ENCODE data around the gene CEP170B.
"Not testable (repeated sequence)": the region's sequence is repeated elsewhere in the genome, so short reads cannot be mapped to it uniquely, and the experiment has no call there.

The CEP170B gene

DNA sequence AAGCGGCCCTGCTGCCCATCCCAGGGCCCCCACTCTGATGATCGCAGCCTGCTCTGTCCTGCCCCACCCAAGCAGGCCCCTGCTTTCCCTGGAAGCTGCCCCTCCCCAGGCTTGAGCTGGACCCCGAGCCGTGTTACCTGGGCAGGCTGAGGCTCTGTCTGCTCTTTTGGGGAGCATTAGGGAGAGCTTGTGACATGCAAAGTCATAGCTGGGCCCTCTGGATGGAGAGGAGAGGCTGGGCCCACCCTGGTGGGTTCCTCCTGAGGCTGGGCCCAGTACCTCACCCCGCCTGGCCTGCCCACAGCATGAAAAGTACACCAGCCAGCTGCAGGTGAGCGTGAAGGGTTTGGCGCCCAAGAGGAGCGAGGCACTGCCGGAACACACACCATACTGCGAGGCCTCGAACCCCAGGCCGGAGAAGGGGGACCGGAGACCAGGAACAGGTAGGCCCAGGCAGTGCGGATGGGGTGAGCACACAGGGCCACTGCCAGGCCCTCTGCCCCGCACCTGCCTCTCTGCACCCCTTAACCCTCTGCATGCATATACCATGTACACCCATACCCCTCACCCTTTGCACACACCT, 15.0 kb downstream of the CEP170B start:
- no peak for DNase-seq

DNA sequence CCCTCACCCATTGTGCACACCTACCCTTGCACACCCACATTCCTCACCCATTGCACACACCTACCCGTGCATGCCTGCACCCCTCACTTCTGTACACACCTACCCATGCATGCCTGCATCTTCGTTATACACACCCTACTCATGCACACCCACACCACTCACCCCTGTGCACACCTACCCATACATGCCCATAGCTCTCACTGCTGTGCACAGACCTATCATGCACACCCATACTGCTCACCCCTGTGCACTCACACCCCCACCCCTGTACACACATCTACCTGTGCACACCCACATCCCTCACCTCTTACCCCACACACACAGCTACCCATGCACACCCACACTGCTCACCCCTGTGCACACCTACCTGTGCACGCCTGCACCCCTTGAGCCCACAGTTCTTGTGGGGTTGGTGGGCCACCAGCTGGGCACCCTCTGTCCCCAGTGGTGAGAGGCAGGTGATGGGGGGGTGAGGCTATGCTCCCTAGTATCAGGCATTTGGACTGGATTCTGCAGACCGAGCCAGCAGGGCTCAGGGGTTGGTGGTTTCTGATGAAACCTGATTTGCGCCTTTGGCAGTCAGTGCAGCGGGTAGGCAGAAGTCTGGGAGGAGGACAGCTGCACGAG, 15.6 kb downstream of the CEP170B start:
- DNase-seq, result no peak

DNA sequence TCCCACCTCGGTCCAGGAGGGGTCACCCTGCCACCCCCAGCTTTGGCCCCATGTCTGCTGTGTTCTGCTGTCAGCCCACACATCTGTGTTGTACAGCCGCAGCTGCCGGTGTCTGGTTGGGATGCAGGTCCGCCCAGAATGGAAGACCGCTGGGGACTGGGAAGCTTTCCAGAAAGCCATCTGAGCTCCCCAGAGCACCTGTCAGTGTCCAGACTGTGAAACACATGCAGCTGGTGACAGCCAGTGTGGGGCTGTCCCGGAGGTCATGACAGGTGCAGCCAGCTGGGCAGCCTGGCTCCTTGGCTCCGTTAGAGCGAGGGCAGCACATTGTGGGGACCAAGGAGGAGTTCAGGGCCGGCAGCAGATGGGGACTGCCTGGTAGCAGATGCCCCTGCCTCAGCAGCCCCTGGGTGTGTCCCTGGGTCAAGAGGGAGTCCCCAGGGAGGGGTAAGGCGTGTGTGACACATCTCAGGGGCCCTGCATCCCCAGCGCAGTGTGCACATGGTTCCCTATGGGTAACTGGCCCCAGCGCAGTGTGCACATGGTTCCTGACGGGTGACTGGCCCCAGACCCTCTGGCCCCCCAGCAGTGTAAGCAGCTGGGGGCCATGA, 16.4 kb downstream of the CEP170B start:
- no peak for DNase-seq

DNA sequence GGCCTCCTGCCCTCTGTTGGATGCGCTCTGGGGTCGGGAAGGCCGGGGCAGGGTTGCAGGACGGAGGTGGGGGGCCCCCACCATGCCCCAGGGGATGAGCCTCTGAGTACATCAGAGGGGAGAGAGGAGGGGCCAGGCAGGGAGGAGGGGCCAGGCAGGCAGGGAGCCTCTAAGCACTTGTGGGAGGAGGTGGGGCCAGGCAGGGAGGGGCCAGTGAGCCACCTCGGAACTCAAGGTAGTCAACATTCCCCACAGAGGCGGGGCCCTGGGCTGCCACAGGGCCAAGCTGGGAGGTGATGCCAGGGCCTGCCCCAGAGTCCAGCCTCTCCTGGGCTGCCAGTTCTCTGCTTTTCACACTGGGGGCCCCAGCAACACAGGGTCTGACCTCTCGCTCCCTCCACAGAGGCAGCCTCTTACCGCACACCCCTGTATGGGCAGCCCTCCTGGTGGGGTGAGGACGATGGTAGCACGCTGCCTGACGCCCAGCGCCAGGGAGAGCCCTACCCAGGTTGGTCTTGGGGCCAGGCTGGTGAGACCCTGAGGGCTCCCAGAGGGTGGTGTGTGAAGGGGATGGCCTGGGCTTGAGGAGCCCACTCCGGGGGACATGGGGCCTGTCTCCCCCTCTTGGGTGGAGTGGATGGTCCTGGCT, 17.4 kb downstream of the CEP170B start:
- no peak for DNase-seq

DNA sequence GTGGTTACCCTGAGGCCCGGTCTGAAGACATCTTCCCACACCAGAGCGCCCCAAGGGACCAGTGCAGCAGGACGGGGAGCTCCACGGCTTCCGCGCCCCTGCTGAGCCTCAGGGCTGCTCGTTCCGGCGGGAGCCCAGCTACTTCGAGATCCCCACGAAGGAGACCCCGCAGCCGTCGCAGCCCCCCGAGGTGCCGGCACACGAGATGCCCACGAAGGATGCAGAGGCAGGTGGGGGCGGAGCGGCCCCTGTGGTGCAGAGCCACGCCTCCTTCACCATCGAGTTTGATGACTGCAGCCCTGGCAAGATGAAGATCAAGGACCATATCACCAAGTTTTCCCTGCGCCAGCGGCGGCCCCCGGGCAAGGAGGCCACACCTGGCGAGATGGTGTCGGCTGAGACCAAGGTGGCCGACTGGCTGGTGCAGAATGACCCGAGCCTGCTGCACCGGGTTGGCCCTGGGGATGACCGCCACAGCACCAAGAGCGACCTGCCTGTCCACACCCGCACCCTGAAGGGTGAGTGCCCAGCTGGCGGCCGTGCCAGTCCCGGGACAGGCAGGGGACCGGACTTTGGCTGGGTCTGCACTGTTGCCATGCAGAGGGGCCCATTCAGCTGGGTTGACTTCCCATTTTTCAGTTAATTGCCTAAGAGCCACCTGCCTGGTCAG, 18.1 kb downstream of the CEP170B start:
- no peak for DNase-seq

DNA sequence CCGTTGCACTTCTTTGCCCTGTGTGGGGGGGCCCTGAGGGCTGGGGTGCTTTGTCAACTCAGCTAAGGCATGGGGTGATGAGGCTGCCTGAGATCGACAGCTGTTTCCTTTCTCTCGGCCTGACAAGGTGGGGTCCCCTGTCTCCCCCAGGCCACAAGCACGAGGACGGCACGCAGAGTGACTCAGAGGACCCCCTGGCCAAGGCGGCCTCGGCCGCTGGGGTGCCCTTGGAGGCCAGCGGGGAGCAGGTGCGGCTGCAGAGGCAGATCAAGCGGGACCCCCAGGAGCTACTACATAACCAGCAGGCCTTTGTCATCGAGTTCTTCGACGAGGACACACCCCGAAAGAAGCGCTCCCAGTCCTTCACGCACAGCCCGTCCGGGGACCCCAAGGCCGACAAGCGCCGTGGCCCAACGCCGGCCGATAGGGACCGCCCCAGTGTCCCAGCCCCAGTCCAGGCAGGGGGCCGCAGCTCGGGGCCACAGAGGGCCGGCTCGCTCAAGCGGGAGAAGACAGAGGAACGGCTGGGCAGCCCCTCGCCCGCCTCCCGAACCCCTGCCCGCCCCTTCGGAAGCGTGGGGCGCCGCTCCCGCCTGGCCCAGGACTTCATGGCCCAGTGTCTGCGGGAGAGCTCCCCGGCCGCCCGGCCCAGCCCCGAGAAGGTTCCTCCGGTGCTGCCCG, 18.8 kb downstream of the CEP170B start:
- DNase-seq, result no peak

DNA sequence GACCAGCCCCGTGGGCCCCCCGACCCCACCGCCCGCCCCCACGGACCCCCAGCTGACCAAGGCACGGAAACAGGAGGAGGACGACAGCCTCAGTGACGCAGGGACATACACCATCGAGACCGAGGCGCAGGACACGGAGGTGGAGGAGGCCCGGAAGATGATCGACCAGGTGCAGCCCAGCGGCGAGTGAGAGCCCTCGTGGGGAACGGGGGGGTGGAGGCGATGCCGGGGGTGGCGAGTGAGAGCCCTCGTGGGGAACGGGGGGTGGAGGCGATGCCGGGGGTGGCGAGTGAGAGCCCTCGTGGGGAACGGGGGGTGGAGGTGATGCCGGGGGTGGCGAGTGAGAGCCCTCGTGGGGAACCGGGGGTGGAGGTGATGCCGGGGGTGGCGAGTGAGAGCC, 19.3 kb downstream of the CEP170B start:
- not testable (repeated sequence) for DNase-seq

DNA sequence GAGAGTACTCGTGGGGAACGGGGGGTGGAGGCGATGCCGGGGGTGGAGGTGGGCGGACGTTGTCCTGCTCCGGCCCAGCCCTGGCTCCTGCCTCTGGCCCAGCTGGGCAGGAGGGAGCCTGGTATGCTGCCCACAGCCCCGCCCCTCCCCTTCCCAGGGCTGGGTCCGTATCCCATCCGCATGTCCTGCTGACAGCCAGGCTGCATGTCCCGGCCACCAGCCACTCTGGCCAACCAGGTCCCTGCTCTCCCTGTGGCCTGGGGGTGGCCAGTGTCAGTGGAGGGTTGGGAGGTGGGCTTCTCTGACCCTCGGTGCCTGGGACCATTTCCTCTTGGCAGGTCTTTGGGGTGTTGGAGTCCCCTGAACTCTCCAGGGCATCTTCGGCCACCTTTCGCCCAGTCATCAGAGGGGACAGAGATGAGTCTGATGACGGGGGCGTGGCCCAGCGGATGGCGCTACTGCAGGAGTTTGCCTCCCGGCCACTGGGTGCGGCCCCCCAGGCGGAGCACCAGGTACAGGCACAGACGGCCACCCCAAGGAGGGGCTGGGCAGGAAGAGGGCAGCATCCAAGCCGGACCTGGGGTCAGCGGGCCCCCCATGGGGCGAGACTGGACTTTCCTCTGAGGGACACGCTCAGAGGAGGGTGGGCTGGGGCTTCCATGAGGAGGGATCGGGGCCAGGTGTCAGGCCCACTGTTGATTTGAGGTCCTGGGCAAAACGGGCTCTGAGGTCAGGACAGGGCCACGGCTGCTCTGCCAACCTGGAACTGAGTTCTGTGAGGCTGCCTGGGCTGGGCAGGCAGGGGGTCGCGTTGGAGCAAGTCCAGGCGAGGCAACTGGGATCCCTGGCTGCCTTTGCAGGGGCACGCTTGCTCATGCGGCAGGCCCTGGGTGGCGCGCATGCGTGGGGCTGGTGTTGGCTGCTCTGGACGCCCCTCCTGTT, 20.2 kb downstream of the CEP170B start:
- DNase-seq, result no peak

DNA sequence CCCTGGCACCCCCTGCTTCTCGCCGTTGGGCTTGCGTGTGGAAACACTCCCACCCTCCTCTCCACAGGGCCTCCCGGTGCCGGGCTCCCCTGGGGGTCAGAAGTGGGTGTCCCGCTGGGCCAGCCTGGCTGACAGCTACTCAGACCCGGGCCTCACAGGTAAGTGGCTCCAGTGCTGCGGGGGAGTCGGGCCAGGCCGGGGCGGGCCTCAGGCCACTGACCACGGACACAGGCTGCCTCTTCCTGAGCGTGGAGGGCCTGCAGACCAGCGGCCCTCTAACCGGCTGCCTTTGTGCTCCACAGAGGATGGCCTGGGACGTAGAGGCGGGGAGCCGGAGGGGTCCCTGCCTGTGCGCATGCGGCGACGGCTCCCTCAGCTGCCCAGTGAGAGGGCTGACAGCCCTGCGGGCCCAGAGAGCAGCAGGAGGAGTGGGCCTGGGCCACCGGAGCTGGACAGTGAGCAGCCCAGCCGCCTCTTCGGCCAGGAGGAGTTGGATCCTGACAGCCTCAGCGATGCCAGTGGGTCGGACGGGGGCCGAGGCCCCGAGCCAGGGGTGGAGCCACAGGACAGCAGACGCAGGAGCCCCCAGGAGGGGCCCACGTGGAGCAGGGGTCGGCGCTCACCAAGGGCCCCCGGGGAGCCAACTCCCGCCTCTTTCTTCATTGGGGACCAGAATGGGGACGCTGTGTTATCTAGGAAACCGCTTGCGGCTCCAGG, 21.1 kb downstream of the CEP170B start:
- DNase-seq, result no peak

DNA sequence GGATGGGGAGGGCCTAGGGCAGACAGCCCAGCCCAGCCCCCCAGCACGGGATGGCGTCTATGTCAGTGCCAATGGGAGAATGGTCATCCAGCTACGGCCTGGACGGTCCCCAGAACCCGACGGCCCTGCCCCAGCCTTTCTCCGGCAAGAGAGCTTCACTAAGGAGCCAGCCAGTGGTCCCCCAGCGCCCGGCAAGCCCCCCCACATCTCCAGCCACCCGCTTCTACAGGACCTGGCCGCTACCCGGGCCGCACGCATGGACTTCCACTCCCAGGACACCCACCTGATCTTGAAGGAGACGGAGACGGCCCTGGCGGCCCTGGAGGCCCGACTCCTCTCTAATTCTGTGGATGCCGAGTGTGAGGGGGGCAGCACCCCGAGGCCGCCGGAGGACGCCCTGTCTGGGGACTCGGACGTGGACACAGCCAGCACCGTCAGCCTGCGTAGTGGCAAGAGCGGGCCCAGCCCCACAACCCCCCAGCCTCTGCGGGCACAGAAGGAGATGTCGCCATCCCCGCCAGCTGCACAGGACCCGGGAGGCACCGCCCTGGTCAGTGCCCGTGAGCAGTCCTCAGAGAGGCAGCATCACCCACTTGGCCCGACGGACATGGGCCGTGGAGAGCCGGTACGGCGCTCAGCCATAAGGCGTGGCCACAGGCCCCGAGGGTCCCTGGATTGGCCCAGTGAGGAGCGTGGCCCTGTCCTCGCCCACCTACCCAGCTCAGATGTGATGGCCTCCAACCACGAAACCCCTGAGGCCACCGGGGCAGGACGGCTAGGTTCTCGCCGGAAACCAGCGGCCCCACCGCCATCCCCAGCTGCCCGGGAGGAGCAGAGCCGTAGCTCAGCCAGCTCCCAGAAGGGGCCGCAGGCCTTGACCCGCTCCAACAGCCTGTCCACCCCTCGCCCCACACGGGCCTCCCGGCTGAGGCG, 21.9 kb downstream of the CEP170B start:
- DNase-seq, result no peak

DNA sequence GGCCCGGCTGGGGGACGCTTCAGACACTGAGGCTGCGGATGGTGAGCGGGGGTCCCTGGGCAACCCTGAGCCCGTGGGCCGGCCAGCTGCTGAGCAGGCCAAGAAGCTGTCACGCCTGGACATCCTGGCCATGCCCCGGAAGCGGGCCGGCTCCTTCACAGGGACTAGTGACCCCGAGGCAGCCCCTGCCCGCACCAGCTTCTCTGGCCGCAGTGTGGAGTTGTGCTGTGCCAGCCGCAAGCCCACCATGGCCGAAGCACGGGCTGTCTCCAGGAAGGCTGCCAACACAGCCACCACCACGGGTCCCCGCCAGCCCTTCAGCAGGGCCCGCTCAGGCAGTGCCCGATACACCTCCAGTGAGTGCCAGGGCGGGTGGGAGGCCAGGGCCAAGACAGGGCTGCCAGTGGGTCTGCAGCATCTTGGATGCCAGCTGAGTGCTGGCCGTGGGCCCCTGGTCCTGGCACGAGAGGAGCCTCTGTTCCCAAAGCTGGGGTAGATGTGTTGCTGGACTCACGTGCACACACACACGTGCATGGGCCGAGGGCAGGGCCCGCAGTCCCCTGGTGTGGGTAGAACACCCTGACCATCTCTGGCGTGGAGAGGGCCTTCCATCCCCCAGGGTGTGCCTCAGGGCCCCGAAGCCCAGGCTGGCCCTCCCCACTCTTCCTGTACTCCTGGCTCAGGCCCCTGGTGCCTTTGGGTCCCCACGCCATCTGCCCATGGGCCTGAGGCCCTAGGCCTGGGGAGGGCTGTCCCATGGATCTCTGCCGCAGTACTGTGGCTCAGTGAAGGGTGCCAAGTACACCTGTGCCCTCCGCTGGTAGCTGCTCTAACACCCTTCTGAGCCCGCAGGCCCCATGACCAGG, 22.8 kb downstream of the CEP170B start:
- no peak for DNase-seq

DNA sequence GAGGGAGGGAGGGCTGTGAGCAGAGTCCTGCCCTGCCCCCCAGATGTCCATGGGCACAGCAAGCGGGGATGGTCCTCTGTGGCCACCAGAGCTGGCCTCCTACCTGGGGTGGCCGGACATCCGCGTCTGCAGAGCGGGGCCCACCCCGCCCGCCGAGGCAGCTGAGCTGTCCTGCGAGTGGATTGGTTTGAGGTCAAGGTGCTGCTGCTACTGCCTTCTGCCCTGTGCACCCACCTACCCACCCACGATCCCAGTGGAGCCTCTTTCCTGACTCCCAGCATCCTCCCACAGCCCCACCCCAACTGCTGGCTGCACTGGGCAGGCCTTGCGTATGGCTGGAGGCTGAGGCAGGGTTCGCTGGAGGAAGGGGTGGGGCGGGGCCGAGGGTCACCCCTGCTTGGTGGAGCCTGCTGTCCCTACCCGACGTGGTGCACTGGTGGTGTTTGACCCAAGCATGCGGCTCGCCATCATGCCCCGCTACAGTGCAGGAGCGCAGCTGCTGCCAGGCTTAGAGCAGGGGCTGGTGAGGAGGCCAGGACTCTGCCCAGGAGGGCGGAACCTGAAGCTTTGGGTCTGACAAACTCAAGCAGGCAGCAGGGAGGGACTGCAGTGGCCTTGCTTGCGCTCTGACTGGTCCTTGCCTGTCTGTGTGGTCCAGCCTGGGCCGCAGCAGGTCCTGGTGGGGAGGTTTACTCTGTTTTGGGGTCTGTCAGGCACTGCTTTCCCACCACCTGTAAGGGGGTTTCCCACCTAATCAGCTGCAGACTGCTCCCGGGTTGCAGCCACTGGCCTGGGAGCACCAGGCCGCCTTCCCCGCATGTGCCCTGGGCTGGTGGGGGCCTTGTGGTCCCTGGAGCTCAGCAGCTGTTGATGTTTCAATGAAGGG, 23.7 kb downstream of the CEP170B start:
- DNase-seq, result no peak

DNA sequence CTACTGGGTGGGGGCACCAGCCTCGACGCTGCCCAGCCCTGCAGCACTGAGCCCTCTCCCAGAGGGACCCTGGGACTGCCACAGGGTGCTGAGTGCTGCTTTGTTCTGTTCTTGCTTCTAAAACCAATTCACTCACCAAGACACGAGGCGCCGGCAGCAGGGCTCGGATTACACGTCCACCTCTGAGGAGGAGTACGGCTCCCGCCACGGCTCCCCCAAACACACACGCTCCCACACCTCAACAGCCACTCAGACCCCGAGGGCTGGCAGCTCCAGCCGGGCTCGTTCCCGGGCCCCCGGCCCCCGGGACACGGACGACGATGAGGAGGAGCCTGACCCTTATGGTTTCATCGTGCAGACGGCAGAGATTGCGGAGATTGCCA, 24.3 kb downstream of the CEP170B start:
- DNase-seq, result no peak

DNA sequence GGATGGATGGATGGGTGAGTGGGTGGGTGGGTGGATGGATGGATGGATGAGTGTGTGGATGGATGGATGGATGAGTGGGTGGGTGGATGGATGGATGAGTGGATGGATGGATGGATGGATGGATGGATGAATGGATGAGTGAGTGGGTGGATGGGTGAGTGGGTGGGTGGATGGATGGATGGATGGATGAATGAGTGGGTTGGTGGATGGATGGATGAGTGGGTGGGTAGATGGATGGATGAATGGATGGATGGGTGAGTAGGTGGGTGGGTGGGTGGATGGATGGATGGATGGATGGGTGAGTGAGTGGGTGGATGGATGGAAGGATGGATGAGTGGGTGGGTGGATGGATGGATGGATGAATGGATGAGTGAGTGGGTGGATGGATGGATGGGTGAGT, 25.2 kb downstream of the CEP170B start:
- not testable (repeated sequence) for DNase-seq

DNA sequence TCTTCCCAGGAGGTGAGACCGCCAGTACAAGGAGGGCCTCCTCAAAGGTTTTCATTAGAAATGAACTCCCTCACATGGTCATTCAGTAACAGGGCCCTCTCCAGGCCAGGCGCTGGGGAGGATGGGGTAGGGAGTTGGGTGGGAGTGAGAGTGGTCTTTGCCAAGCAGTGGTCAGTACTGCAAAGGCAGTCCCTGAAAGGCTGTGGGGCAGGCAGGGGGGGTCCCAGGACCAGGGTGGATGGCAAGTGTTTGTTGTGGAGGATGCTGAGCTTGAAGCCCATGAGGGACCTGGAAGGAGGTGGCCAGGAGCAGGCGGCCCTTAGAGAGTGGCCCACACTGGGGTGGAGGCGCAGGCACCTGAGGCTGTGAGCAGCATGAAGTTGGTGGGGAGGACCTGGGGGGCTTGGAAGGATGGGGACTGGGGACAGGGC, 26.1 kb downstream of the CEP170B start:
- no peak for DNase-seq

DNA sequence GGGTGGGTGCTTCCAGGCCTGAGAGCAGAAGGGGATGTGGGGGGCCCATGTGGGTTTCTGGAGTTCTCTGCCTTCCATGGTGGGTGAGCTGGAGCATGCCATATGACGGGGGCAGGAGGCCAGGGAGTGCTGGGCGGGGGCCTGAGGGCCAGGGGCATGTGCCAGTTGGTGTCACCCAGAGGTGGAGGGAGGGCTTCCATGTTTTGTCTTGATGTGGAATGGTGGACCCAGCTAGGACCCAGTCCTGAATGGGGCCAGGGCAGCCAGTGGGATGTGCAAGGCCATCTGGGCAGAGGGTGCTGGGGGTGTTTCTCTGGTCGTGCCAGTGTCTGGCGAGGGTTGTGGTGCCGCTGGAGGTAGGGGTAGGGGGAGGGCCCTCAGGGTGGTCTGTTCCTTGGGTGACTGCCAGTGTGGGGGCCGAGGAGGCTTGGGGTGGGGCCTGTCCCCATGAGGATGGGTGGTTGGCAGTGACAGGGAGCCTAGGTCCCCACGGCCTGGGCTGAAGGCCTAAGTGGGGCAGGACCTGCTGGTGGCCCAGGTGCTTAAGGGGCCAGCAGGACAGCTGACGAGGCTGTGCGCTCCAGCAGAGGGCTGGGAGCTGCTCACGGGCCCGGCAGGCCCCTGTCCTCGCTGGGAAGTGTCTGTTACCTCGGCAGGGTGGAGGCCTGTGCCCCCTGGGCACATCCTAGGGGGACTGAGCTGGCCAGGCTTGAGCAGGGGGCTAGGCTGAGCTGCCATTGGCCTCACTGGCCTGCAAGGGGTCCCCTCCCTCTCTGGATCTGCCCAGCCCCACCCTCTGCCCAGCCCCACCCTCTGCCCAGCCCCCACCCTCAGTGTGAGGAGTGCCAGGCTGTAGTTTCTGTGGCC, 26.8 kb downstream of the CEP170B start:
- no peak for DNase-seq

All from CD4-positive, alpha-beta T cell treated with Interleukin-4 for 1 hour (primary cell).